ENCODE measurements around the gene DPP8. TPM values are rescaled to one million over a fixed set of nuclear protein-coding genes. Genes with fewer than 3 reads are reported as not detected.

Gene DPP8
- total RNA-seq, 1 donor from 2014 or later = 39.9 TPM

DNA sequence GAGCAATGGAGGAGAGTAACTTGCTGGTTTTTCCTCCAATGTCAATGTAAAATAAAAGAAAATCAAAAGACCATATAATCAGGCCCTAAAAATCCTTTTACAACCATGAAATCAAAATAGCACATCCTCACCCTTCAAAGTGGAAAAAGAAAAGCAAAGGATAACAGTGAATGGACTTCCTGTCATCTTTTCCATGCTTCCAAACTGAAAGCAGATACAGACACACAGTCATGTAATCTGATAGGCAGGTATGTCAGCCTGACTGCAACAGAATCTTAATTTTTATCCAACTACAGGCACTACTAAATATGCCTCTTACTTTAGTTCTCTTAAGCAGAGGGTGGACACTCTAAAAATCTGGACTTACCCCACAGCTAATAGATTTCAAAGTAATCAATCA lies 66.9 kb downstream of the DPP8 start:
- H3K4me1 ChIP-seq = no peaks in the 10 kb centered on the region
- H3K27ac ChIP-seq (replicated peaks) = no peak overlapping the region
- peaks cover 93% of the 10 kb centered on the region for H3K36me3 ChIP-seq
- no peaks in the 10 kb centered on the region for H3K27me3 ChIP-seq (ENCODE audit: low read depth)
- TF ChIP-seq, protein P1, sequence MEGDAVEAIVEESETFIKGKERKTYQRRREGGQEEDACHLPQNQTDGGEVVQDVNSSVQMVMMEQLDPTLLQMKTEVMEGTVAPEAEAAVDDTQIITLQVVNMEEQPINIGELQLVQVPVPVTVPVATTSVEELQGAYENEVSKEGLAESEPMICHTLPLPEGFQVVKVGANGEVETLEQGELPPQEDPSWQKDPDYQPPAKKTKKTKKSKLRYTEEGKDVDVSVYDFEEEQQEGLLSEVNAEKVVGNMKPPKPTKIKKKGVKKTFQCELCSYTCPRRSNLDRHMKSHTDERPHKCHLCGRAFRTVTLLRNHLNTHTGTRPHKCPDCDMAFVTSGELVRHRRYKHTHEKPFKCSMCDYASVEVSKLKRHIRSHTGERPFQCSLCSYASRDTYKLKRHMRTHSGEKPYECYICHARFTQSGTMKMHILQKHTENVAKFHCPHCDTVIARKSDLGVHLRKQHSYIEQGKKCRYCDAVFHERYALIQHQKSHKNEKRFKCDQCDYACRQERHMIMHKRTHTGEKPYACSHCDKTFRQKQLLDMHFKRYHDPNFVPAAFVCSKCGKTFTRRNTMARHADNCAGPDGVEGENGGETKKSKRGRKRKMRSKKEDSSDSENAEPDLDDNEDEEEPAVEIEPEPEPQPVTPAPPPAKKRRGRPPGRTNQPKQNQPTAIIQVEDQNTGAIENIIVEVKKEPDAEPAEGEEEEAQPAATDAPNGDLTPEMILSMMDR (IDR thresholded peaks at IDR 0.05; ENCODE audit: borderline replicate concordance) = no peak
- intact Hi-C loops (cut with micrococcal nuclease) = no loop called here
- no peak overlapping the region for H3K4me3 ChIP-seq
- H3K9me3 ChIP-seq (replicated peaks) = no peaks in the 10 kb centered on the region
- no peak for DNase-seq

DNA sequence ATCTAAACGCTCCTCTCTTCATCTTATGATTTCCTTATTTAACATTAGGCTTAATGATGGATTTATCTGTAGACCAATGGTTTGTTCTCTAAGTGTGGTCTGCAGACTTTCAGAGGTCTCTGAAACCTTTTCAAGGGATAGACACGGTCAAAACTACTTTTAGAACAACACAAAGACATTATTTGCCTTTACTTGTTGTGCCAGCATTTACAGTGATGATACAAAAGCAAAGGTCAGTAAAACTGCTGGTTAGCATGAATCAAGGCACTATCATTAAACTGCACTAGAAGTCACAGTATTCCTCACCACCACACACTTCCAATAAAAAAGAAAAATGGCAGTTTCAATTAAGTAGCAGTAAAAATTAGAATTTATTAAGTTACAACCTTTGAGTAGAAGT lies 70.3 kb downstream of the DPP8 start:
- Histone ChIP-seq H3K27me3 (ENCODE audit: low read depth) (no peaks in the 10 kb centered on the region), H3K4me3 (no peak overlapping the region), H3K4me1 (no peaks in the 10 kb centered on the region), H3K27ac (replicated peaks) (no peak overlapping the region), H3K36me3 (peaks cover 79% of the 10 kb centered on the region), H3K9me3 (replicated peaks) (no peaks in the 10 kb centered on the region)
- TF ChIP-seq, protein P1 (IDR thresholded peaks at IDR 0.05; ENCODE audit: borderline replicate concordance) = no peak
- intact Hi-C loops (cut with micrococcal nuclease) = no loop called here
- no peak for DNase-seq

DNA sequence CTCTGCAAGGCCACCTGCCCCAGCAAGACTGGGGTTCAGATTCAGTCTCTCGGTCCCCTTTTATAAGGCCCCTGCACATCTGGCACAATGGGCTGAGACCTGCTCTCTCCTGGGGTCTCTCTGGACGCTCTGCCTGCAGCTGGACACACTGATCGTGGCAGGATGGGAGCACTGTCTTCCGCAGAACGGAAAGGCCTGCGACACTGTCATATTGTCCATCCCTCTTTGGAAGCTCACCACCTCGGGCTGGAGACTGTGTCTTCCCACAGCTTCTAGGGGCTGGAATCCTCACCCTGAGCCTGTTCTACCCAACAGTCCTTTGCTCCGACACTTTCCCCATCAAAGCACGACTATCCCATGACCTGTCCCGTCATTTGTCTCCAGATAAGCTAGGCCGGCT lies 83.3 kb downstream of the DPP8 start:
- DNase-seq = no peak
- Histone ChIP-seq H3K27me3 (ENCODE audit: low read depth) (no peaks in the 10 kb centered on the region), H3K4me3 (no peak overlapping the region), H3K36me3 (no peaks in the 10 kb centered on the region), H3K27ac (replicated peaks) (no peak overlapping the region), H3K9me3 (replicated peaks) (no peaks in the 10 kb centered on the region), H3K4me1 (no peaks in the 10 kb centered on the region)
- TF ChIP-seq, protein P1 (IDR thresholded peaks at IDR 0.05; ENCODE audit: borderline replicate concordance) = no peak
- intact Hi-C loops (cut with micrococcal nuclease) = no loop called here

DNA sequence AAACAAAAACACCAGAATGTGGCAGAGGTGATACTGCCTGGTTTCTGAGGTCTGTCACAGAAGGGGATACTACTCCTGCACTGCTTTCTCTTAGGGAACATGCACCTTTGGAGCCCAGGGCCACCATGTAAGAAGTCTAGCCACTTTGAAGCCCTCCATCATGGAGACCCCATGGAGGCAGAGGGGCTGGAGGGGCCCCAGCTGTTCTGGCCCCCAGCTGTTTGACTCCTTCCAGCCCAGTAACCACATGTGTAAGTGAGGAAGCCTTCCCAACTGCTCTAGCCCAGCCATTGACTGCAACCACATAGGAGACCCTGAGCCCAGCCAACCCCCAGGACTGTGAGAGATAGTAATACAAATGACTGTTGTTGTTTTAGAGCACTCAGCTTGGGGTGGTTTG lies 85.8 kb downstream of the DPP8 start:
- intact Hi-C loops (cut with micrococcal nuclease) = no loop called here
- Histone ChIP-seq H3K4me3 (no peak overlapping the region), H3K27ac (replicated peaks) (no peak overlapping the region), H3K27me3 (ENCODE audit: low read depth) (no peaks in the 10 kb centered on the region), H3K9me3 (replicated peaks) (no peaks in the 10 kb centered on the region), H3K36me3 (no peaks in the 10 kb centered on the region), H3K4me1 (no peaks in the 10 kb centered on the region)
- no peak for DNase-seq
- TF ChIP-seq, protein P1 (IDR thresholded peaks at IDR 0.05; ENCODE audit: borderline replicate concordance) = no peak

DNA sequence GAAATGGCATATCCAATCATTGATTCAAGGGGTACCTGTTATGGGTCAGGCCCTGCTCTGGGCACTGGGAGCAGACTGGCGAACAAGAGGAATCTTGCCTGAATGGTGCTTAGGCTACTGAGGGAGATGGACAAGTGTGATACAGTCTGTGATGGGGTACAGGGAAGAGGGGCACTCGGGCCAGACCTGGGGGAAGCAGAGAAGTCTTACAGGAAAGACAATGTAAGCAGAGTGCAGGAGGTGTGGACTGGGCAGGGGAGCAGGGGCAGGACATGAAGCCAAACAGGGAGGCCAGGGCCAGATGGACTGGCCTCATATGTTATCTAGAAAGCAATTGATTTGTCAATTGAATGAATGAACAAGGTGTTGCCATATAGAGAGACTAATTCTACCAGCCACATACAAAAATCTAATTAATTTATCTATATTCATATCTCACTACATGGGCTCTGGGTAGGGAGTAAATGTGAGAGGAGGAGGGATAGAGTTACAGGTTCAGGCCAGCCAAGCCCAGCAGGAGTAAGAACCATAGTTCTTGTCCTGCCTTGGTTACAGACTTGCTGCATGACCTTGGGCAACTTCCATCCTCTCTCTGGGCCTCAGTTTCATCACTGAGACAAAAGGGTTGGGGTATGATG lies 91.2 kb downstream of the DPP8 start:
- peak; percentile 3 for DNase-seq
- Histone ChIP-seq H3K4me1 (peaks cover 9% of the 10 kb centered on the region), H3K9me3 (replicated peaks) (no peaks in the 10 kb centered on the region), H3K4me3 (no peak overlapping the region), H3K36me3 (no peaks in the 10 kb centered on the region), H3K27ac (replicated peaks) (no peak overlapping the region), H3K27me3 (ENCODE audit: low read depth) (peaks cover 15% of the 10 kb centered on the region)
- TF ChIP-seq, protein P1 (IDR thresholded peaks at IDR 0.05; ENCODE audit: borderline replicate concordance) = no peak
- intact Hi-C loops (cut with micrococcal nuclease) = no loop called here

All from left ventricle myocardium inferior (tissue), 1 donor.